GM23248 (cell line): ENCODE measurements around the gene FRMD3. TPM values are rescaled to one million over a fixed set of nuclear protein-coding genes. Genes with fewer than 3 reads are reported as not detected.

Experiments
- DNase-seq: peaks from one replicate; pipeline ENCODE4 v3.0.0-alpha.2; 2015
- H2AFZ ChIP-seq: fragments of 200-600 bp; sonication (generic); 2 replicates; pipeline ENCODE4 v1.6.1; 2016; ENCODE audit warnings: antibody characterized with exemption
- H3F3A ChIP-seq: fragments of 200-600 bp; sonication (generic); 2 replicates; pipeline ENCODE4 v1.6.1; 2016; ENCODE audit warnings: mild to moderate bottlenecking, antibody characterized with exemption, mixed run types; ENCODE audit not compliant: insufficient read depth
- H3K27ac ChIP-seq: fragments of 200-600 bp; sonication (generic); 2 replicates; pipeline ENCODE4 v1.5.1; 2016; ENCODE audit warnings: mild to moderate bottlenecking
- H3K27me3 ChIP-seq: fragments of 200-600 bp; sonication (generic); replicated peaks from 2 replicates; pipeline ENCODE4 v1.6.1; 2016; ENCODE audit warnings: mild to moderate bottlenecking; ENCODE audit not compliant: insufficient read depth
- H3K36me3 ChIP-seq: fragments of 200-600 bp; sonication (generic); 2 replicates; pipeline ENCODE4 v1.6.1; 2016; ENCODE audit warnings: low read depth, mild to moderate bottlenecking
- H3K4me1 ChIP-seq: fragments of 200-600 bp; sonication (generic); 2 replicates; pipeline ENCODE4 v1.6.1; 2016; ENCODE audit warnings: mild to moderate bottlenecking; ENCODE audit not compliant: insufficient read depth
- H3K4me2 ChIP-seq: fragments of 200-600 bp; sonication (generic); one replicate; pipeline ENCODE4 v1.6.1; 2016; ENCODE audit warnings: mild to moderate bottlenecking; ENCODE audit not compliant: unreplicated experiment
- H3K4me3 ChIP-seq: fragments of 200-600 bp; sonication (generic); 2 replicates; pipeline ENCODE4 v1.5.1; 2016; ENCODE audit warnings: mild to moderate bottlenecking
- H3K79me2 ChIP-seq: fragments of 200-600 bp; sonication (generic); 2 replicates; pipeline ENCODE4 v1.6.1; 2016; ENCODE audit warnings: mild to moderate bottlenecking; ENCODE audit not compliant: insufficient read depth
- H3K9ac ChIP-seq: fragments of 200-600 bp; sonication (generic); 2 replicates; pipeline ENCODE4 v1.6.1; 2016; ENCODE audit warnings: mild to moderate bottlenecking
- H3K9me2 ChIP-seq: fragments of 200-600 bp; sonication (generic); 2 replicates; pipeline ENCODE4 v1.6.1; 2016; ENCODE audit warnings: mixed run types, mild to moderate bottlenecking, moderate library complexity; ENCODE audit not compliant: insufficient read depth
- H3K9me3 ChIP-seq: fragments of 200-600 bp; sonication (generic); one replicate; pipeline ENCODE4 v1.6.1; 2017; ENCODE audit warnings: low read depth
- H4K20me1 ChIP-seq: fragments of 200-600 bp; sonication (generic); 2 replicates; pipeline ENCODE4 v1.6.0; 2016; ENCODE audit not compliant: insufficient read depth
- EZH2 ChIP-seq: fragments of 200-600 bp; sonication (generic); IDR thresholded peaks from 2 replicates; pipeline ENCODE4 v1.6.1; 2018; ENCODE audit warnings: antibody characterized with exemption, mild to moderate bottlenecking; ENCODE audit not compliant: insufficient read depth, poor library complexity, severe bottlenecking
- EZH2phosphoT487 ChIP-seq: fragments of 200-600 bp; sonication (generic); IDR thresholded peaks from 2 replicates; pipeline ENCODE4 v1.6.1; 2018; ENCODE audit warnings: antibody characterized with exemption, moderate library complexity, mild to moderate bottlenecking, low read depth; ENCODE audit not compliant: insufficient read depth
- WGBS, 2 experiments: methylation state at CpG; one replicate each; pipeline ENCODE4 v1.1.6; 2015 to 2017; ENCODE audit warnings: low lambda C conversion rate in 2 of 2, low coverage in 1 of 2; ENCODE audit errors: missing lambda C conversion rate in 2 of 2; 5-methylcytosine and 5-hydroxymethylcytosine counted together
- in situ Hi-C: fragments of 300-500 bp; cut with MboI; formaldehyde crosslinking; loops from 2 replicates; pipeline ENCODE4 v1.15.0; 2020
- polyA plus RNA-seq: library from polyadenylated mRNA; unstranded; fragments of >200 nt; fragmentation: Nextera tagmentation; extraction: Ambion mirVana; gene quantifications from 2 replicates; pipeline ENCODE4 v1.2.1, GENCODE V29; 2016
- total RNA-seq: library from RNA; depleted of rRNA; stranded (reverse); fragments of >200 nt; shearing (Covaris generic); gene quantifications from 2 replicates; pipeline ENCODE4 v1.2.3, GENCODE V29; 2014

The FRMD3 gene
- total and polyA plus RNA-seq, 2 experiments from 2014 or later = 0.32 to 0.66 TPM

DNA sequence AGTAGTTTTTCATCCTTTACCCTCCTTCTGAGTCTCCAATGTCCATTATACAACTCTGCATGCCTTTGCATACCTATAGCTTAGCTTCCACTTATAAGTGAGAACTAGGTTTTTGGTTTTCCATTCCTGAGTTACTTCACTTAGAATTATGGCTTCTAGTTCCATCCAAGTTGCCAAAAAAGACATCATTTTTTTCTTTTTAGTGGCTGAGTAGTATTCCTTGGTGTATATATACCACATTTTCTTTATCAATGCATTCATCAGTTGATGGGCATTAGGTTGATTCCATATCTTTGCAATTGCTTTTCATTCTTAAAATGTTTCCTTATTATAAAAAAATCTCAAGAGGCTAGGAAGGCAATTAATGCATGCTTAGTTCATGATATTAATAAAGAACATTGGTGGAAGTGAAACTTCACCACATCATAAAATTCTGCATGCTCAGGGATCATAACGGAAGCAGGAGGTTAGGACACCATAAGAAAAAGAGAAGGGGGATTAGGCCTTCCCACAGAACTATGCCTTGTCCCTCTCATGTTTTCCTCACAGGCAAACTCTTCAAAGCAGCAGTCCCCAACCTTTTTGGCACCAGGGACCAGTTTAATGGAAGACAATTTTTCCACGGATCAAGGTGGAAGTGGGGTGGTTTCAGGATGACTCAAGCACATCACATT, 105.2 kb downstream of the FRMD3 start:
- Histone ChIP-seq H3K79me2 (no peaks in the 10 kb centered on the region), H3K36me3 (no peaks in the 10 kb centered on the region), H3K4me1 (peaks cover 13% of the 10 kb centered on the region), H3K27ac (no peak overlapping the region), H3K27me3 (no peaks in the 10 kb centered on the region), H3K4me2 (no peak overlapping the region), H3F3A (peaks cover 13% of the 10 kb centered on the region; the same call in 1 of the 2 replicates), H2AFZ (no peak overlapping the region), H3K9ac (no peak overlapping the region), H4K20me1 (no peaks in the 10 kb centered on the region), H3K9me3 (no peaks in the 10 kb centered on the region), H3K4me3 (no peak overlapping the region), H3K9me2 (no peaks in the 10 kb centered on the region)
- in situ Hi-C loops = no loop called here
- TF ChIP-seq EZH2 (no peak), EZH2phosphoT487 (no peak)
- no peak for DNase-seq
- WGBS, 2 experiments = 93 to 98% methylated on average over 2 of the region's 2 CpGs

DNA sequence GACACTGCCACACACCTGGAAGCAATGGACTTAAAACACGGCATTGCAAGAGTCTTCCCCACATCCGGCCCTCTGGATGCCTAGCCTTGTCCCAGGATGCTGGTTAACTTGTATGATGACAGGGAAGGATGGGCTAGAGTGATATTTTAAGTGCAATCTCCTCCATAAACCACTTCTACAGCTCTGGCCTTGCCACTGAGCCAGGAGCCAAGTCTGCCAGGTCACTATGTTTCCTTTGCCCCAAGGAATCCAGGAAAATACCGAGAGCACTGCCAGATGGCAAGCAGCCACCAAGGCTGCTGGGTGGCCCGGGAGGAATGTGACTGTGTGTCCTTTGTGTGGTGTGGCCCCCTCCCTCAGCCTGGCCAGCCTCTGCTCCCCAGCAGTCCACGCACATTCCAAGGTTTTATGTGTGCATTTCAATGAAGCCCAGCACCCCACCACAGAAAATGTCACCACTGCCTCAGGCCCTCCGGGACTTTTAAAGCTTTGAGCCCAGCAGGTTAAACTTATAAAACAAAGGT, 106.0 kb downstream of the FRMD3 start:
- 8% methylated on average over 6 of the region's 6 CpGs for WGBS, 2 experiments
- in situ Hi-C loops = no loop called here

DNA sequence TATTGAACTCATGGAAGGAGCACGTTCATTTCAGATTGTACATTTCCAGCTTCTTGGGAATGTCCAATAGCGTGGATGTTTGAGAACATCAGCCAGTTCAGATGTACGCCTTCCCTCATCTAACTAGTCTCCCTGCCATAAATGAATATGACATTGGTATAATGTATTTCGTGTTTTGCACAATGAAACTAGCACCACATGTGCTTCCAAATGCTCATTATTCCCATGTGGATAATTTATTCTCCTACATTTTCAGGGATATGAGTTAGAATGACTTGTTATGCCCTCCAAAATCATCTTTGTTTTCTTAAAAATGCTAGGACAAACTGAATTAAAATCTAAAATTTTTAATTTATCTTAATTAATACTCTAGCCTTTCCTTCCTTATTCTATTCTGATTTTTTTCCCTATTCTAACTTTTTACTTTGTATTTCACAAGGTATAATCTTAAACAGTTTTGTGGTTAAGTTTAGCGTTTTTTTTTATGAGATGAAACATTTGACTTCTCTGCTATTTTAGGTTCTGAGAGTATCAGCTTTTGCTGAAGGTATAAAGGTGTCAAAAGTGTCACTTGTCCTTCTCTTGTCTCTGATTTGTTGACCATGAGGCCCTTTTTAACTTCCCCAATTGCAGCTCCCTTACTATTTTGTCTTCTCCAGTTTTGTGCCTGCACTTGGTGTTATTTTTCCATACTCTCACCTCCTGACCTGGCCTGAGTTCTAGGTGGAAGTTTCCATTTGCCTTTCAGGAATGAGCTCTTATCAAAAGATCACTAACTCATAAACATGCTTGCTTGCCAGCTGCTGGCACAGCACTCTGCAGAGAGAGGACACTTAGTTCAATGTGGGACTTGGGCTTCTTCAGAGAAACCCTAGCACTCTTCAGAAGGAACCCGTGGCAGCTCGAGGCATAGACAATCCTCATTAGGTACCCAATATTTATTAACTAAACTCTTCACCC, 106.8 kb downstream of the FRMD3 start:
- Histone ChIP-seq H2AFZ (no peak overlapping the region), H3K4me3 (no peak overlapping the region), H3K9ac (no peak overlapping the region), H3K79me2 (no peaks in the 10 kb centered on the region), H3K27ac (no peak overlapping the region), H3K9me2 (no peaks in the 10 kb centered on the region), H3K9me3 (no peaks in the 10 kb centered on the region), H3K36me3 (no peaks in the 10 kb centered on the region), H3K4me2 (peak overlapping the region; percentile 18), H3K4me1 (peaks cover 13% of the 10 kb centered on the region), H4K20me1 (no peaks in the 10 kb centered on the region), H3F3A (peaks cover 13% of the 10 kb centered on the region; the same call in 1 of the 2 replicates), H3K27me3 (no peaks in the 10 kb centered on the region)
- TF ChIP-seq EZH2 (no peak), EZH2phosphoT487 (no peak)
- 72 to 73% methylated on average over 7 of the region's 7 CpGs for WGBS, 2 experiments
- no peak for DNase-seq
- in situ Hi-C loops = no loop called here

More for the DNA sequence above, 106.0 kb downstream of the FRMD3 start:
- Histone ChIP-seq H3K4me1 (peaks cover 13% of the 10 kb centered on the region), H3F3A (peaks cover 13% of the 10 kb centered on the region; the same call in 1 of the 2 replicates), H3K4me2 (peak overlapping the region; percentile 18), H3K9me3 (no peaks in the 10 kb centered on the region), H3K4me3 (no peak overlapping the region), H3K9me2 (no peaks in the 10 kb centered on the region), H3K27ac (no peak overlapping the region), H3K27me3 (no peaks in the 10 kb centered on the region), H3K9ac (no peak overlapping the region), H4K20me1 (no peaks in the 10 kb centered on the region), H3K36me3 (no peaks in the 10 kb centered on the region), H3K79me2 (no peaks in the 10 kb centered on the region), H2AFZ (no peak overlapping the region)
- peak; percentile 46 for DNase-seq
- TF ChIP-seq EZH2 (no peak), EZH2phosphoT487 (no peak)

DNA sequence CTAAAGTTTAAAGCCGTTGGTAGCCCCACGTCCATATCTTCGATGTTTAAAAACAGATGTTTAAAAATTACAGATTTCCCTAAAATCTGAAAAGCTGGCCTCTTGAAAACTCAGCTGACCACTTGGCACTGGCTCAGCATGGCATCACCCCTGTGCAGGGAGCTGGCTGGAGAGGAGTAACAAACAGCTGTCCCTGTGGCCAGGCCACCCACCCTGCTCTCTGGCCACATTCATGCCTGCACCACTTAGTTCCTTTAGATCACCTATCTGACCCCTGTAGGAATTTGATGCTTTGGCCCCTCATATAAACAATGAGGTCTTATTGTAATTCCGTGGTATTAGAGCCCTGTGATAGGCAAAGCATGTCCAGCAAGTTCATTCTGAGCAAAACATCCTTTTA, 107.5 kb downstream of the FRMD3 start:
- Histone ChIP-seq H3K27me3 (no peaks in the 10 kb centered on the region), H3K9ac (no peak overlapping the region), H3F3A (peaks cover 13% of the 10 kb centered on the region; the same call in 1 of the 2 replicates), H2AFZ (no peak overlapping the region), H3K36me3 (no peaks in the 10 kb centered on the region), H3K4me1 (peaks cover 13% of the 10 kb centered on the region), H3K27ac (no peak overlapping the region), H3K9me3 (no peaks in the 10 kb centered on the region), H4K20me1 (no peaks in the 10 kb centered on the region), H3K79me2 (no peaks in the 10 kb centered on the region), H3K9me2 (no peaks in the 10 kb centered on the region), H3K4me3 (no peak overlapping the region), H3K4me2 (no peak overlapping the region)
- 63 to 67% methylated on average over 4 of the region's 4 CpGs for WGBS, 2 experiments
- TF ChIP-seq EZH2phosphoT487 = no peak
- no peak for TF ChIP-seq EZH2
- DNase-seq = no peak
- in situ Hi-C loops = no loop called here
